K562 (cell line): ENCODE measurements around the gene RPL22. TPM values are rescaled to one million over a fixed set of nuclear protein-coding genes. Genes with fewer than 3 reads are reported as not detected.
A peak's percentile ranks its signal among the peaks of the same experiment; 100 is the strongest.

Source experiments
- ATAC-seq: fragments of 200-7000 bp; cut with Tn5 transposase; 3 replicates; pipeline ENCODE4 v1.9.1; 2020; ENCODE audit warnings: moderate library complexity
- BruUV-seq: library from RNA; stranded (reverse); fragments of 400-500 nt; replicated peaks from 2 replicates; lab custom pipeline; 2021; lab: Mats Ljungman, UMichigan
- CTCF ChIA-PET: fragments of 300-600 bp; formaldehyde crosslinking; extraction: SDS; loops from one replicate; lab custom pipeline; 2021; ENCODE audit warnings: low intra/inter-chr PET ratio; lab: Yijun Ruan, JAX
- POLR2A ChIA-PET: fragments of 300-600, 350-650 bp; sonication (Branson Sonifier 250); formaldehyde crosslinking; extraction: SDS; loops from one replicate; lab custom pipeline; 2021; ENCODE audit warnings: antibody characterized with exemption, inconsistent platforms; lab: Yijun Ruan, JAX
- DNase-seq, 4 experiments: peaks; one replicate each; pipeline versions ENCODE4 v3.0.0 to v3.0.0-alpha.2; 2011 to 2018; ENCODE audit warnings: low spot score in 3 of 4, mixed read lengths in 3 of 4; ENCODE audit errors: extremely low read depth in 1 of 4
- FAIRE-seq: peaks from 2 replicates; lab custom pipeline; 2011; peaks lifted over from hg19 to GRCh38; lab: Jason Lieb, UNC
- H2AFZ ChIP-seq: 2 replicates; pipeline ENCODE4 v1.6.0; 2011; ENCODE audit warnings: low read depth, low read length, control low read depth, inconsistent platforms
- H3K27ac ChIP-seq: fragments of 200-600 bp; 3 replicates; pipeline ENCODE4 v1.8.0; 2011; ENCODE audit warnings: low read depth, mild to moderate bottlenecking, control low read depth, inconsistent platforms, low read length, moderate library complexity, mixed read lengths; ENCODE audit errors: extremely low read depth
- H3K27me3 ChIP-seq, 2 experiments: fragments of 300-600 bp in 1 of 2; 2 replicates in 1 of 2; 3 replicates in 1 of 2; pipeline versions ENCODE4 v1.6.0 to v1.8.0; 2011; ENCODE audit warnings: inconsistent platforms in 2 of 2, low read length in 2 of 2, mild to moderate bottlenecking in 1 of 2, mixed read lengths in 1 of 2, moderate library complexity in 1 of 2; ENCODE audit not compliant: control insufficient read depth in 2 of 2, insufficient read depth in 2 of 2
- H3K36me3 ChIP-seq: fragments of 300-600 bp; 3 replicates; pipeline ENCODE4 v1.8.0; 2011; ENCODE audit warnings: mild to moderate bottlenecking, low read length, inconsistent platforms; ENCODE audit not compliant: control insufficient read depth, insufficient read depth
- H3K4me1 ChIP-seq, 2 experiments: fragments of 200-600 bp in 1 of 2; replicated peaks in 1 of 2; 2 replicates in 1 of 2; 3 replicates in 1 of 2; pipeline versions ENCODE4 v1.5.1 to v1.8.0; 2011; ENCODE audit warnings: inconsistent platforms in 2 of 2, low read length in 2 of 2, mild to moderate bottlenecking in 1 of 2, mixed read lengths in 1 of 2, moderate library complexity in 1 of 2; ENCODE audit not compliant: control insufficient read depth in 2 of 2, insufficient read depth in 2 of 2
- H3K4me2 ChIP-seq: 2 replicates; pipeline ENCODE4 v1.6.1; 2011; ENCODE audit warnings: low read length, control low read depth, inconsistent platforms, mixed read lengths; ENCODE audit not compliant: insufficient read depth
- H3K4me3 ChIP-seq: fragments of 200-600 bp; sonication (generic), shearing (Covaris generic); 2 replicates; pipeline ENCODE4 v1.5.1; 2016; ENCODE audit warnings: control low read depth, inconsistent platforms
- H3K79me2 ChIP-seq: fragments of 200-600 bp; 3 replicates; pipeline ENCODE4 v1.8.0; 2011; ENCODE audit warnings: low read length, inconsistent platforms; ENCODE audit not compliant: control insufficient read depth, insufficient read depth
- H3K9ac ChIP-seq, 2 experiments: 2 replicates each; pipeline versions ENCODE4 v1.6.0 to v1.6.1; 2011; ENCODE audit warnings: low read depth in 2 of 2, low read length in 2 of 2, control low read depth in 1 of 2, inconsistent platforms in 1 of 2, mild to moderate bottlenecking in 1 of 2, mixed read lengths in 1 of 2; ENCODE audit not compliant: insufficient read depth in 1 of 2
- H3K9me1 ChIP-seq: one replicate; pipeline ENCODE4 v1.6.0; 2011; ENCODE audit warnings: inconsistent platforms, mild to moderate bottlenecking, low read length, moderate library complexity; ENCODE audit not compliant: control insufficient read depth, insufficient read depth
- H3K9me3 ChIP-seq: replicated peaks from 2 replicates; pipeline ENCODE4 v1.5.1; 2011; ENCODE audit warnings: low read depth, low read length, inconsistent platforms; ENCODE audit not compliant: control insufficient read depth, insufficient read depth
- H4K20me1 ChIP-seq: replicated peaks from 2 replicates; pipeline ENCODE4 v1.6.1; 2011; ENCODE audit warnings: low read length, inconsistent platforms, mixed read lengths; ENCODE audit not compliant: control insufficient read depth, insufficient read depth
- C11orf30 ChIP-seq: fragments of 450-650 bp; IDR thresholded peaks from 2 replicates; pipeline ENCODE4 v1.6.1; 2016; ENCODE audit warnings: low read depth, mild to moderate bottlenecking
- CTBP1 ChIP-seq: fragments of 450-650 bp; IDR thresholded peaks from 2 replicates; pipeline ENCODE4 v1.6.1; 2016; ENCODE audit warnings: borderline replicate concordance
- E2F3 ChIP-seq: fragments of 250-450 bp; sonication (Bioruptor Pico); IDR thresholded peaks from 2 replicates; pipeline ENCODE4 v1.4.0; 2020; ENCODE audit warnings: mild to moderate bottlenecking
- EGR1 ChIP-seq: fragments of 450-650 bp; conservative IDR thresholded peaks from 2 replicates; pipeline ENCODE4 v1.6.1; 2017; ENCODE audit warnings: mild to moderate bottlenecking
- EHMT2 ChIP-seq: fragments of 450-650 bp; IDR thresholded peaks from 2 replicates; pipeline ENCODE4 v1.6.1; 2018; ENCODE audit warnings: antibody characterized with exemption
- FOXK1 ChIP-seq: sonication (generic); formaldehyde crosslinking; IDR thresholded peaks from 2 replicates; pipeline ENCODE4 v1.8.0; 2022; ENCODE audit warnings: missing genetic modification reagents, mild to moderate bottlenecking, borderline replicate concordance
- HNRNPLL ChIP-seq: fragments of 200-400 bp; formaldehyde crosslinking; IDR thresholded peaks from 2 replicates; pipeline ENCODE4 v1.6.1; 2017; ENCODE audit warnings: low read length, low read depth, mild to moderate bottlenecking; ENCODE audit not compliant: poor library complexity, severe bottlenecking
- KHSRP ChIP-seq: fragments of 450-650 bp; IDR thresholded peaks from 2 replicates; pipeline ENCODE4 v1.6.1; 2017
- KLF16 ChIP-seq: IDR thresholded peaks from 2 replicates; pipeline ENCODE4 v1.6.1; 2016; ENCODE audit warnings: antibody characterized with exemption
- MEF2D ChIP-seq: conservative IDR thresholded peaks from 2 replicates; pipeline ENCODE4 v1.6.1; 2016; ENCODE audit warnings: low read depth, missing genetic modification characterization, missing compliant biosample characterization
- NCOR1 ChIP-seq: fragments of 450-650 bp; IDR thresholded peaks from 2 replicates; pipeline ENCODE4 v1.6.1; 2016; ENCODE audit warnings: mild to moderate bottlenecking, moderate library complexity
- NR4A1 ChIP-seq, 2 experiments: fragments of 250-450 bp in 1 of 2; fragments of 450-650 bp in 1 of 2; sonication (Bioruptor Pico) in 1 of 2; IDR thresholded peaks; 2 replicates each; pipeline versions ENCODE4 v1.4.0 to v1.6.1; 2016 to 2020; ENCODE audit warnings: mild to moderate bottlenecking in 2 of 2, missing compliant biosample characterization in 1 of 2, missing genetic modification characterization in 1 of 2, moderate library complexity in 1 of 2
- POLR3G ChIP-seq: IDR thresholded peaks from 2 replicates; pipeline ENCODE4 v1.6.1; 2011; ENCODE audit not compliant: insufficient read length, insufficient replicate concordance; ENCODE audit errors: extremely low read depth
- PTRF ChIP-seq: fragments of 450-650 bp; IDR thresholded peaks from 2 replicates; pipeline ENCODE4 v1.6.1; 2016; ENCODE audit warnings: mild to moderate bottlenecking, missing genetic modification characterization, missing compliant biosample characterization
- SMARCA4 ChIP-seq: fragments of 450-650 bp; IDR thresholded peaks from 2 replicates; pipeline ENCODE4 v1.6.1; 2016
- SMARCA5 ChIP-seq: fragments of 450-650 bp; IDR thresholded peaks from 2 replicates; pipeline ENCODE4 v1.6.1; 2016
- SPI1 ChIP-seq: IDR thresholded peaks from 2 replicates; pipeline ENCODE4 v1.6.1; 2011; ENCODE audit warnings: low read depth, low read length, control low read depth, borderline replicate concordance
- SRSF7 ChIP-seq: fragments of 200-400 bp; formaldehyde crosslinking; optimal IDR thresholded peaks from 2 replicates; pipeline ENCODE3; 2017; ENCODE audit warnings: mild to moderate bottlenecking, low read depth, low read length
- TAF1 ChIP-seq: IDR thresholded peaks from 2 replicates; pipeline ENCODE4 v1.6.1; 2011; ENCODE audit warnings: mild to moderate bottlenecking, low read length, moderate library complexity; ENCODE audit not compliant: insufficient read depth, control insufficient read depth, severe bottlenecking; ENCODE audit errors: extremely low read depth
- TAL1 ChIP-seq: fragments of 450-650 bp; IDR thresholded peaks from 2 replicates; pipeline ENCODE4 v1.6.1; 2016; ENCODE audit warnings: mild to moderate bottlenecking
- THRAP3 ChIP-seq: fragments of 450-650 bp; IDR thresholded peaks from 2 replicates; pipeline ENCODE4 v1.6.1; 2016; ENCODE audit warnings: mild to moderate bottlenecking, inconsistent platforms, borderline replicate concordance
- TSC22D4 ChIP-seq: fragments of 450-650 bp; IDR thresholded peaks from 2 replicates; pipeline ENCODE4 v1.6.1; 2016; ENCODE audit warnings: missing genetic modification characterization, missing biosample characterization, control low read depth
- YBX1 ChIP-seq: fragments of 450-650 bp; IDR thresholded peaks from 2 replicates; pipeline ENCODE4 v1.7.1; 2016; ENCODE audit warnings: mild to moderate bottlenecking
- ZC3H11A ChIP-seq: IDR thresholded peaks from 2 replicates; pipeline ENCODE4 v1.6.1; 2012; ENCODE audit warnings: low read depth, low read length, improper control_type of control experiment
- ZNF589 ChIP-seq: fragments of 200-800 bp; sonication (Bioruptor generic); IDR thresholded peaks from 2 replicates; pipeline ENCODE4 v1.6.1; 2016; ENCODE audit warnings: low read depth, missing genetic modification characterization, missing compliant biosample characterization
- WGBS: fragments of 100-300 bp; shearing (Covaris generic); methylation state at CpG from one replicate; pipeline ENCODE4 v1.1.6; 2016; ENCODE audit warnings: low coverage, mixed read lengths; ENCODE audit not compliant: insufficient coverage; ENCODE audit errors: missing lambda C conversion rate; 5-methylcytosine and 5-hydroxymethylcytosine counted together
- in situ Hi-C: fragments of 300-500 bp; cut with MboI; formaldehyde crosslinking; loops from 4 replicates; pipeline ENCODE4 v1.15.0; 2018; ENCODE audit warnings: inconsistent platforms, mixed read lengths
- intact Hi-C: fragments of 100-400 bp; cut with micrococcal nuclease; formaldehyde crosslinking; loops from 2 replicates; pipeline ENCODE4 v1.14.2; 2022
- polyA plus RNA-seq, 8 experiments: library from polyadenylated mRNA; depleted of rRNA in 4 of 8; stranded (reverse) in 5 of 8; unstranded in 3 of 8; fragments of >200 nt; fragmentation: Nextera tagmentation in 2 of 8; fragmentation: Illumina TruSeq in 1 of 8; extraction: Ambion mirVana in 2 of 8; extraction: Trizol in 1 of 8; gene quantifications; 2 replicates each; pipeline versions ENCODE4 v1.2.1 to v1.2.3, GENCODE V29; 2011 to 2014; ENCODE audit warnings: inconsistent platforms in 1 of 8, missing spikeins in 1 of 8
- total RNA-seq, 7 experiments: library from RNA; depleted of rRNA in 6 of 7; stranded (reverse); fragments of >200 nt in 6 of 7; fragmentation: Illumina TruSeq in 2 of 7; extraction: Trizol in 2 of 7; gene quantifications; 2 replicates each; pipeline versions ENCODE4 v1.2.1 to v1.2.3, GENCODE V29; 2011 to 2021; ENCODE audit warnings: low replicate concordance in 1 of 7
- TF ChIP-seq, protein P1 (sequence below): fragments of 450-650 bp; IDR thresholded peaks from 2 replicates; pipeline ENCODE4 v1.6.1; 2016; ENCODE audit warnings: antibody characterized with exemption

The RPL22 gene
- total and polyA plus RNA-seq, 9 of the 15 experiments (the other 6 are each of a cell fraction or from before 2014, with no cell fraction given), result 467 to 1,165 (median 607) TPM

DNA sequence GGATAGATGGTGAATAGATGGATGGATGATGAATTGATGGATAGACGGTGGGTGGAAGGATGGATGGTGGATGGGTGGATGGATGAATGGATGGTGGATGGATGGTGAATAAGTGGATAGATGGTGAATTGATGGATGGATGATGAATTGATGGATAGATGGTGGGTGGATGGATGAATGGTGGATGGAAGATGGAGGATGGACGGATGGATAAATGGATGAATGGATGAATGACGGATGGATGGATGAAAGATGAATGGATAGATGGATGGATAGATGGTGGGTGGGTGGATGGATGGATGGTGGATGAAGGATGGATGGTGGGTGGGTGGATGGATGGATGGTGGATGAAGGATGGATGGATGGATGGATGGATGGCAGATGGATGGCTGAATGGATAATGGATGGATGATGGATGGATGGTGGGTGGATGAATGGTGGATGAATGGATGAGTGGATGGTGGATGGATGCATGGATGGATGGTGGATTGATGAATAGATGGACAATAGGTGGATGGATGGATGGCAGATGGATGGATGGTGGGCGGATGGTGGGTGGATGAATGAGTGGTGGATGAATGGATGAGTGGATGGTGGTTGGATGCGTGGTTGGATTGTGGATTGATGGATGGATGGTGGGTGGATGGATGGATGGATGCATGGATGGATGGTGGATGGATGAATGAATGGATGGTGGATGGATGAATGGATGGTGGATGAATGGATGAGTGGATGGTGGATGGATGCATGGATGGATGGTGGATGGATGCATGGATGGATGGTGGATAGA lies 24.6 kb downstream of the RPL22 start:
- intact Hi-C loops (no loop called here), in situ Hi-C loops (no loop called here)
- no peak overlapping the region for H3K9ac ChIP-seq
- H3K79me2 ChIP-seq, result no peaks in the 10 kb centered on the region
- peaks cover 0 to 34% of the 10 kb centered on the region in 2 experiments; a peak in 2 of 5 replicates for H3K4me1 ChIP-seq
- no peaks in the 10 kb centered on the region for H3K9me1 ChIP-seq
- H3K36me3 ChIP-seq, result no peaks in the 10 kb centered on the region
- FAIRE-seq, result no peak
- peaks cover 0 to 28% of the 10 kb centered on the region in 2 experiments; a peak in 2 of 5 replicates for H3K27me3 ChIP-seq
- H4K20me1 ChIP-seq, result peaks cover 29% of the 10 kb centered on the region
- POLR2A ChIA-PET, result interaction anchor here (0.8 kb wide), 1 partner anchor 15 kb away, joined by 3 read pairs; no protein-coding TSS in a partner anchor
- CTCF ChIA-PET, result no interaction called here
- H3K4me3 ChIP-seq, result no peak overlapping the region
- no peak overlapping the region for H3K4me2 ChIP-seq
- H3K27ac ChIP-seq, result no peak overlapping the region
- no peak for ATAC-seq
- no TSS peak for BruUV-seq
- no peak overlapping the region for H2AFZ ChIP-seq
- 11% methylated on average over 5 of the region's 5 CpGs for WGBS
- no peak for DNase-seq
- H3K9me3 ChIP-seq, result no peaks in the 10 kb centered on the region
- TF ChIP-seq EGR1 (peak; percentile 18; the same call in 1 of the 2 replicates), ZNF589 (no peak), CTBP1 (peak; percentile 16; the same call in 1 of the 2 replicates), ZC3H11A (no peak), NCOR1 (no peak), PTRF (no peak), TSC22D4 (tag) (0 out of 2 replicates have a peak, but pooled peaks have one; percentile 9), SMARCA4 (no peak), THRAP3 (no peak), KHSRP (no peak), FOXK1 (no peak), TAL1 (no peak), TAF1 (no peak), KLF16 (no peak), POLR3G (no peak), NR4A1 (CRISPR knock-in tag; IDR thresholded peaks at IDR 0.05) (no peak), NR4A1 (tag; IDR thresholded peaks at IDR 0.05) (no peak), HNRNPLL (no peak), SPI1 (no peak), C11orf30 (no peak), YBX1 (no peak; the same call in 1 of the 2 replicates), MEF2D (no peak), SRSF7 (no peak), EHMT2 (peak; percentile 61), SMARCA5 (no peak), E2F3 (CRISPR knock-in tag) (no peak)
- TF ChIP-seq, protein P1, sequence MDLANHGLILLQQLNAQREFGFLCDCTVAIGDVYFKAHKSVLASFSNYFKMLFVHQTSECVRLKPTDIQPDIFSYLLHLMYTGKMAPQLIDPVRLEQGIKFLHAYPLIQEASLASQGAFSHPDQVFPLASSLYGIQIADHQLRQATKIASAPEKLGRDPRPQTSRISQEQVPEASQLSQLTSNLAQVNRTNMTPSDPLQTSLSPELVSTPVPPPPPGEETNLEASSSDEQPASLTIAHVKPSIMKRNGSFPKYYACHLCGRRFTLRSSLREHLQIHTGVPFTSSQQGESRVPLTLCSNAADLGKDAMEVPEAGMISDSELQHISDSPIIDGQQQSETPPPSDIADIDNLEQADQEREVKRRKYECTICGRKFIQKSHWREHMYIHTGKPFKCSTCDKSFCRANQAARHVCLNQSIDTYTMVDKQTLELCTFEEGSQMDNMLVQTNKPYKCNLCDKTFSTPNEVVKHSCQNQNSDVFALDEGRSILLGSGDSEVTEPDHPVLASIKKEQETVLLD, result no peak
